ENCODE results near the gene NXPE2.

DNA sequence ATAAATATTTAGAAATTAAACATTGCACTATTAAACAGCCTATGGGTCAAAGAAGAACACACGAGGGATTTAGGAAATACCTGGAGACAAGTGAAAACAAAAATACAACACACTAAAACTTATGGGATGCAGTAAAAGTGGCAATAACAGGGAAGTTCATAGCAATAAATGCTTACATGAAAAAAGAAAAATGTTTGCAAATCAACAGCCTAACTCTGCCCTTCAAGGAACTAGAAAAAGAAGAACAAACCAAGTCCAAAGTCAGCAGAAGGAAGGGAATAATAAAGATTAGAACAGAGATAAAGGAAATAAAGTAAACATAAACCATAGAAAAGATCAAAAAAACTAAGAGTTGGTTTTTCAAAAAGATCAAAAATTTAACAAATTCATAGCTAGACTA, 31.6 kb downstream of the NXPE2 start:
- TF ChIP-seq POLR2A (IDR thresholded peaks at IDR 0.05), result no peak
- TF ChIP-seq, protein P1, sequence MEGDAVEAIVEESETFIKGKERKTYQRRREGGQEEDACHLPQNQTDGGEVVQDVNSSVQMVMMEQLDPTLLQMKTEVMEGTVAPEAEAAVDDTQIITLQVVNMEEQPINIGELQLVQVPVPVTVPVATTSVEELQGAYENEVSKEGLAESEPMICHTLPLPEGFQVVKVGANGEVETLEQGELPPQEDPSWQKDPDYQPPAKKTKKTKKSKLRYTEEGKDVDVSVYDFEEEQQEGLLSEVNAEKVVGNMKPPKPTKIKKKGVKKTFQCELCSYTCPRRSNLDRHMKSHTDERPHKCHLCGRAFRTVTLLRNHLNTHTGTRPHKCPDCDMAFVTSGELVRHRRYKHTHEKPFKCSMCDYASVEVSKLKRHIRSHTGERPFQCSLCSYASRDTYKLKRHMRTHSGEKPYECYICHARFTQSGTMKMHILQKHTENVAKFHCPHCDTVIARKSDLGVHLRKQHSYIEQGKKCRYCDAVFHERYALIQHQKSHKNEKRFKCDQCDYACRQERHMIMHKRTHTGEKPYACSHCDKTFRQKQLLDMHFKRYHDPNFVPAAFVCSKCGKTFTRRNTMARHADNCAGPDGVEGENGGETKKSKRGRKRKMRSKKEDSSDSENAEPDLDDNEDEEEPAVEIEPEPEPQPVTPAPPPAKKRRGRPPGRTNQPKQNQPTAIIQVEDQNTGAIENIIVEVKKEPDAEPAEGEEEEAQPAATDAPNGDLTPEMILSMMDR (IDR thresholded peaks at IDR 0.05), result no peak
- TF ChIP-seq POLR2AphosphoS5 (IDR thresholded peaks at IDR 0.05), result no peak

Measured in breast epithelium (tissue), 3 donors.